GM11168 (cell line): Measurements from ENCODE around the gene METTL25.
"Not testable (repeated sequence)": the region's sequence is repeated elsewhere in the genome, so short reads cannot be mapped to it uniquely, and the experiment has no call there.

Experiments used
- in situ Hi-C: fragments of 300-500 bp; cut with MboI; formaldehyde crosslinking; loops from one replicate; pipeline ENCODE4 v1.12.0; 2022; ENCODE audit warnings: low sequenced_read_pairs; ENCODE audit not compliant: unreplicated experiment

The METTL25 gene

DNA sequence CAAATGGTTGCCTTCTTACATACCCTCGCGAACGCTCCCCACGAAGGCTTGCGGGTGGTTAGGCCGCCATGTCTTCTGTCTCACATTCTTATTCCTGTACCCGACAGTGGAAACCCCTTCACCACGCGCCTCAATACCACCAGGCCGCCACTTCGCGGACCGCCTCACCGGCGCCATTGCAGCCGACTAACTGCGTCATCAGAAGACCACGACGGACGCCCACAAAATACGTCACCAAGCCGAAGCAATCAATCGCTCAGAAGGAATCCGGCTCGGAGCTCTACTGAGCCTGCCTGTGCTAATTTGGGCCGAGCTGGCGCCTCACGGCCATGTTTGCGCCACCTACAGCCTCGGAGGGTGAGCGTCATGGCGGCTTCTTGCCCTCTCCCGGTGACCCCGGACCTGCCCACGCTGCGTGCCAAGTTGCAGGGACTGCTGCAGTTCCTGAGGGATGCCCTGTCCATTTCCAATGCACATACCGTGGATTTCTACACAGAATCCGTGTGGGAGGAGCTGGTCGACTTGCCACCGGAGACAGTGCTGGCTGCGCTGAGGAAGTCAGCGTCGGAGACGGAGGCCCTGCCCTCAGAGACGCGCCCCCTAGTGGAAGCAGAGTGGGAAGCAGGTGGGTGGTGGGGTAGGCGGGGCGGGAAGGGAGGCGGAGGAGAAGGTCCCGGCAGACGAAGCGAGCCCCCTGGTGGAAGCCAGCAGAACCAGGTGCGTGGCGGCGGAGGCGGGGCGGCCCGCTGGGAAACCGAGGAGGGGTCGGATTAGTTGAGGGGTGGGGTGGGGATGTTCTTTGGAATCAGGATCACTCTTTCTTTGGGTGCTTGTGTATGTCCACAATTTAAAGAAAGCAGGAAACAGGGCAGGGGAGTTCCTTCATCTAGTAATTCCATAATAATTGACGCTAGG lies at the start of gene METTL25, which contains the start of gene CCDC59:
Gene METTL25 (plus strand): TSS at position 330 of the 915 bp plus-strand sequence. CDS start 37 bp downstream, at position 367.
Gene CCDC59 (minus strand): TSS at position 188 of the 915 bp plus-strand sequence. CDS start 11 bp downstream, at position 177.
- in situ Hi-C loops, result no loop called here

- in situ Hi-C loops, result no loop called here
These were observed 43.9 kb upstream of the METTL25 start for GRCh38 chr12:82314406-82314892.

DNA sequence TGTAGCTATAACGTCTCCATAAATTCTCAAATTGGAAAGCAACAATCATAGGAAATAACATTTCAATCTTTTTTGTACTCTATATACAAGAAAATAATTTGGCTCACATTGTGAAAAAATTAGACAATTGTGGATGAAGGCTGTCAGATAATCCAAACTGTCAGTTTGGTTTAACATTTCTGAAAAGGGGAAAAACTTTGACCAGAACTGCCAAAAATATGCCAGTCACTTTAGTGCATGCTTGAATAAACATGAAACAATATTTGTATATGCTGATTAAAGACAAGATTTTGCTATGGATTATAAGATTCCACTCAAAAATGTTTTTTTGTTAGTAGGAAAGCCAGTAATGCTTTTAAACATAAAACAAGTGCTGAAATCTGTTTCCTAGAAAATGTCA lies 39.1 kb upstream of the METTL25 start:
- in situ Hi-C loops, result no loop called here

DNA sequence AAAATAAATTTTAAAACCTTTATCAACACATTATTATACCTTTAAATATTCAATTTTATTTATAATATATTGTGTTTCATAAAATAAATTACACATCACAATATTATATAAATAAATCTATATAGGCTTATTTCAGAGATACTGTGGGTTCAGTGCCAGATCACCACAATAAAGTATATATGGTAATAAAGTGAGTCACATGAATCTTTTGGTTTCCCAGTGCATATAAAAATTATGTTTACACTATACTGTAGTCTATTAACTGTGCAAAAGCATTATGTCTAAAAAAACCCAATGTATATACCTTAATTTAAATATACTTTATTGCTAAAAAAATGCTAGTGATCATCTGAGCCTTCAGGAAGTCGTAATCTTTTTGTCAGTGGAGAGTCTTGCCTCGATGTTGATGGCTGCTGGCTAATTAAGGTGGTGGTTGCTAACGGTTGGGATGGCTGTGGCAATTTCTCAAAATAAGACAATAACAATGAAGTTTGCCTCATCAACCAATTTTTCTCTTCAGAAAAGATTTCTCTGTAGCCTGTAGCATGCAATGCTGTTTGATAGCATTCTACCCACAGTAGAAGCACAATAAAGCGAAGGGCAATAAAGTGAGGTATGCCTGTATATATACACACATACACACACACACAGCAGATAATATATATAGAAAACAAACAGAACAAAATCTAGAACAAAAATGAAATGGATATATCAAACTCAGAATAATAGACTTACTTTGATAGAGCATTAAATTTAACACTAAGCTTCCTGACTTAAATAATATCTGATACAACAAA lies 32.6 kb upstream of the METTL25 start:
- in situ Hi-C loops, result loop anchor here (25.0 kb wide), 1 partner anchor 663 kb away; no protein-coding TSS in a partner anchor

GRCh38 chr12:82326905-82327503 lies 31.3 kb upstream of the METTL25 start:
- in situ Hi-C loops, result loop anchor here (25.0 kb wide), 1 partner anchor 665 kb away; no protein-coding TSS in a partner anchor

DNA sequence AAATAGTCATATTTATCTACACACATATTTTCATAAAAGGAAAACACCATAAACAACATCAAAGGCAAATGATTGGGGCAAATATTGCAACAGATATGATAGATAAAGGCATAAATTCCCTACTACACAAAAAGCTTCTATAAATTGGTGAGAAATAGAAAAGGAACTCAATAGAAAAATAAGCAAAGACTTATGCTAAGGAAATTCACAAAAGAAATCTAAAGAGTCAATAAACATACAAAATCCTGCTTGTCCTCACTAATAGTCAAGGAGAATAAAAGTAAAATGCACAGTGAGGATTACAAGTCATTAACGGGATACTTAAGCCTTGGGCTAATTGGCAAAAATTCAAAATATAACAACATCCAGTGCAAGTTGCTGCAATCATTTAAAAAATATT lies 30.5 kb upstream of the METTL25 start:
- in situ Hi-C loops, result loop anchor here (25.0 kb wide), 1 partner anchor 666 kb away; no protein-coding TSS in a partner anchor

DNA sequence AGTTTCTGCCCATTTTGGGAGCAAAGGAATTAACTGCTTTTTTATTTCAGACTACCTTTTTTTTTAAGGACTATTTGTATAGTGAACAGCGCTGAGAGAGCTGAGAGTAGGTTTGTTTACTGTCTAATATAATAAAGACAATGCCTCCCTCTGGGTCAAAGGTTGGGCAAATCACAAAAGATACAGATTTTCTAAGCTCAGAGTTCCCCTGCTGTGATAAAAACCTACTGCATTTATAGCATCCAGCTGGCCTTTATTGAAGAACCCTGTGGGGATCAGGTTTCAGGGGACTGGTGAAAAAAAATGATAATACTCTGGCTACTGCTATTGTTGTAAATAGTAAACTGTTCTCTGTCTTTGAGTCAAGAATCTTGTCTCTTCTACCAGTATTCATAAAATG lies 28.8 kb upstream of the METTL25 start:
- in situ Hi-C loops, result loop anchor here (25.0 kb wide), 1 partner anchor 667 kb away; no protein-coding TSS in a partner anchor

DNA sequence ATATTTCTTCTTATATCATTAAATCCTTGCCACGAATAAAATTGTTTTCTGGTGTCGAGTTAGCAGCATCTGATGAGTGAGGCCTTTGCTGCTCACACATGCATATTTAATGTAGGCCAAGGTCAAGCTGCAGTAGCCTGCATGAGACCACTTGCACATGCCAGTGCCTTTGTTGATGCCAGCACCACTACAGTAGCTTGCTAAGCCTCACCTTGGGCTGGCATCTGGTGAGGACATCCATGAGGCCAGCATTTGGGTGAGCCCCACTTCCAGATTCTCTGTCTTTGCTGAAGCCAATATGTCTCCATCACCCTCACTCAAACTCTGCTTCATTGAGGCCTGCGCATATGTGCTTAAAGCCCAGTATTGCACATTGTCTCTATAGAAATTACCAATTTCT lies 8.2 kb upstream of the METTL25 start:
- in situ Hi-C loops, result no loop called here

DNA sequence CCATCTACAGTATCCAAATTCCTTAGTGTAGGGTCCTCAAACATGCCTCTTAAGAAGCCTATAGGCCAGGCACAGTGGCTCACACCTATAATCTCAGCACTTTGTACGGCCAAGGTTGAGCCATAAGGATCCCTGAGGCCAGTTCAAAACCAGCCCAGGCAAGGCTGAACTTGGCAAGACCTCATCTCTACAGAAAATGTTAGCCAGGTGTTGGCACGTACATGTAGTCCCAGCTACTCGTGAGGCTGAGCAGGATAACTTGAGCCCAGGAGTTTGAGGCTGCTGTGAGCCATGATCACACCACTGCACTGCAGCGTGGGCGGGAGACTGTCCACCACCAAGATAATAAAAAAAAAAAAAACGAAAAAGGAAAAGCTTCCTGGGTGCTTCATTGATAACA lies 6.9 kb upstream of the METTL25 start:
- in situ Hi-C loops, result no loop called here

- in situ Hi-C loops, result no loop called here
These were observed 989 bp upstream of the METTL25 start for GRCh38 chr12:82357340-82357739.

- in situ Hi-C loops, result no loop called here
These were observed 507 bp upstream of the METTL25 start for GRCh38 chr12:82357845-82358199.

- in situ Hi-C loops, result no loop called here
These were observed 768 bp downstream of the METTL25 start for GRCh38 chr12:82359115-82359478.

- in situ Hi-C loops, result not testable (repeated sequence)
These were observed 2.5 kb downstream of the METTL25 start for GRCh38 chr12:82360834-82361233.

GRCh38 chr12:82361461-82361915 lies 3.2 kb downstream of the METTL25 start:
- in situ Hi-C loops, result no loop called here

- in situ Hi-C loops, result no loop called here
These were observed 5.7 kb downstream of the METTL25 start for GRCh38 chr12:82363990-82364389.

DNA sequence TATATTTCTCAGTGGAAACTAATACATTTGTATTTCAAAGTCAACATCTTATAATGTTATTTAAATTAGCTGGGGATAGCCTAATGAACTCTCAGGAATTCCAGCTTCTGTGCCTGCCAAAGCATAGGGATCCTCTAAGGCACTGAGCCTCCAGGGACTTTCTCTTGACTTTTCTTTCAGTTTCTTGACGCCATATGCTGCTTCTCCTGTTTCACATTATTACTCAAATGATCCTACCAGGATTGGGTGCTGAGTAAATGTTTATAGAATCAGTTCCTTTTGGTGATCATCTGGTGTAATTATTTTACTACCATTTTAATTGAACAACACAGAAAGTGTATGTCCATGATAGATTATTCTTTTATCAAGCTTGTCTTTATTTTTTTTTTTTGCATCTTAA lies 7.9 kb downstream of the METTL25 start:
- in situ Hi-C loops, result no loop called here

DNA sequence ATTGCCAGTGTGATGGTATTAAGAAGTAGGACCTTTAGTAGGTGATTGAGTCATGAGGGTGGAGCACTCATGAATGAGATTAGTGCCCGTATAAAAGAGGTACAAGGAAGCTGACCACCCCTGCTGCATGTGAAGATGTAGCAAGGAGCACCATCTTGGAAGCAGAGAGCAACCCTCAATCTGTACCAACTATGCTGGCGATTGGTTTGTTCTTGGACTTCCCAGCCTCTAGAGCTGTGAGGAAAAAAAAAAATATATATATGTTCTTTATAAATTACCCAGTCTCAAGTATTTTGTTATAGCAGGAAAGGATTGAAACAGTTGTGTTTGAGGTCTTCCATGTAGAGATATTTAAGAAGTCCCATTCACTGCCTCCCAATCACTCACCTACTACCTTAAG lies 16.9 kb downstream of the METTL25 start:
- in situ Hi-C loops, result no loop called here

DNA sequence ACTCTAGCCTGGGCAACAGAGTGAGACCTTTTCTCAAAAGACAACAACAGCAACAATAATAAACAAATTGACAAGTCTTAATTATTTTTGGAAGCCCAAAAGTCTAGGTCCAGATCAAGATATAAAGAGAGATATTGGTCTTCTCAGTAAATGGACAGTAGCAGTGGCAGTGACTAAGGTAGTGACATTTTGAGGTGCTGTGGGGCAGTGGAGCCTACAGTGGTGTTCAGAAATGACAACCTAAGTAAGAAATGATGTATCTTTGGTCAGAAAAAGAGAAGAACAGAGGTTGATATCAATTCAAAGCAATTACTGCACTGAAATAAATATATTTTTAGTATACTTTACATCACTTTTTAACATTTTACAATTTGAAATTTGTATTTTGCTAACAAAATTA lies 20.7 kb downstream of the METTL25 start:
- in situ Hi-C loops, result no loop called here

- in situ Hi-C loops, result no loop called here
These were observed 25.7 kb downstream of the METTL25 start for GRCh38 chr12:82383930-82384552.

DNA sequence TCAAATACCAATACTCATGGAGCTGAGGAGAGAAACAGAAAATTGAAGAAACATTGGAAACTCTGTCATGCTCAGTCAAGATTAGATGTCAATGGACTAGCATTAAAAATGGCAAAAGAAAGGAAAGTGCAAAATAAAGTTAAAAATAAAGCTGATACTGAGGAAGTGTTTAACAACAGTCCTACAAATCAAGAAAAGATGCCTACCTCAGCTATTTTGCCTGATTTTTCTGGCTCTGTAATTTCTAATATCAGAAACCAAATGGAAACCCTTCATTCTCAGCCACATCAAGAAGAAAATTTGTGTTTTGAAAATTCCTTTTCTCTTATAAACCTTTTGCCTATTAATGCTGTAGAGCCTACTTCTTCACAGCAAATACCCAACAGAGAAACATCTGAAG lies 40.5 kb downstream of the METTL25 start:
- in situ Hi-C loops, result no loop called here
